SK-N-MC (cell line): ENCODE results near the gene VAV3.

Experiments used
- EZH2 ChIP-seq: fragments of 200-600 bp; sonication (generic); IDR thresholded peaks from one replicate; pipeline ENCODE4 v1.6.1; 2017; ENCODE audit warnings: antibody characterized with exemption
- FOXP2 ChIP-seq: optimal IDR thresholded peaks from 2 replicates; pipeline ENCODE3; 2011; ENCODE audit warnings: mild to moderate bottlenecking, moderate library complexity; ENCODE audit not compliant: insufficient read depth; ENCODE audit errors: extremely low read length, control extremely low read depth
- POLR2AphosphoS5 ChIP-seq: IDR thresholded peaks from 2 replicates; pipeline ENCODE4 v1.6.1; 2012; ENCODE audit warnings: mild to moderate bottlenecking, low read depth, low read length, borderline replicate concordance

DNA sequence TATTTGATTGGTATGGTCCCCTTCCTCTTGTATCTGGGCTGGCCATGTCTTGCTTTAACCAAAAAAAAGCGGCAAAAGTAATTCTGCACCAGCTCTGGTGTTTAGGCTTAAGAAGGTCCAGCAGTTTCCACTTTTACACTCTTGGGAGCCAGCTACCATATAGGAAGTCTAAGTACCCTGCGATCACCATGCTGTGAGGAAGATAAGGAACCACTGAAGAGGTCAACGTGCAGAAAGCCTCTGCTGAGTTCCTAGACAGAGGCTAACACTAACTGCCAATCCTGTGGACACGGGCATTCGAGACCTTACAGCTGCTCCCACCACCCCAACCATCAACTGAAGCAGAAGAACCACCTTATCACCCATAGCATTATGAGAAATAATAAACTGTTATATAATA is 331.4 kb downstream of the VAV3 start:
- TF ChIP-seq EZH2 (no peak), POLR2AphosphoS5 (no peak), FOXP2 (no peak)
